Brain microvascular endothelial cell (primary cell): ENCODE measurements around the gene MAP3K13.

ENCODE experiments used
- DNase-seq: peaks from one replicate; pipeline ENCODE4 v3.0.0-alpha.2; 2020
- H3K27ac ChIP-seq: fragments of 250-450 bp; sonication (Bioruptor Pico); 2 replicates; pipeline ENCODE4 v1.5.1; 2020; ENCODE audit warnings: mild to moderate bottlenecking, moderate library complexity
- H3K27me3 ChIP-seq: fragments of 250-450 bp; sonication (Bioruptor Pico); replicated peaks from 2 replicates; pipeline ENCODE4 v1.5.1; 2020; ENCODE audit warnings: mild to moderate bottlenecking
- H3K36me3 ChIP-seq: fragments of 250-450 bp; sonication (Bioruptor Pico); replicated peaks from 2 replicates; pipeline ENCODE4 v1.5.1; 2020; ENCODE audit warnings: mild to moderate bottlenecking
- H3K4me3 ChIP-seq: 2 replicates; pipeline ENCODE4 v1.5.1; 2011; ENCODE audit warnings: low read depth, mild to moderate bottlenecking, control low read depth, low read length, moderate library complexity
- CTCF ChIP-seq: IDR thresholded peaks from 2 replicates; pipeline ENCODE4 v1.5.1; 2011; ENCODE audit warnings: low read depth, mild to moderate bottlenecking, moderate library complexity, low read length, control low read depth, inconsistent platforms; ENCODE audit errors: missing control alignments
- in situ Hi-C: cut with HindIII; loops from 2 replicates; pipeline ENCODE4 v1.10.0; 2017; ENCODE audit warnings: low sequenced_read_pairs, low pct_ligation_motif_present

The MAP3K13 gene

DNA sequence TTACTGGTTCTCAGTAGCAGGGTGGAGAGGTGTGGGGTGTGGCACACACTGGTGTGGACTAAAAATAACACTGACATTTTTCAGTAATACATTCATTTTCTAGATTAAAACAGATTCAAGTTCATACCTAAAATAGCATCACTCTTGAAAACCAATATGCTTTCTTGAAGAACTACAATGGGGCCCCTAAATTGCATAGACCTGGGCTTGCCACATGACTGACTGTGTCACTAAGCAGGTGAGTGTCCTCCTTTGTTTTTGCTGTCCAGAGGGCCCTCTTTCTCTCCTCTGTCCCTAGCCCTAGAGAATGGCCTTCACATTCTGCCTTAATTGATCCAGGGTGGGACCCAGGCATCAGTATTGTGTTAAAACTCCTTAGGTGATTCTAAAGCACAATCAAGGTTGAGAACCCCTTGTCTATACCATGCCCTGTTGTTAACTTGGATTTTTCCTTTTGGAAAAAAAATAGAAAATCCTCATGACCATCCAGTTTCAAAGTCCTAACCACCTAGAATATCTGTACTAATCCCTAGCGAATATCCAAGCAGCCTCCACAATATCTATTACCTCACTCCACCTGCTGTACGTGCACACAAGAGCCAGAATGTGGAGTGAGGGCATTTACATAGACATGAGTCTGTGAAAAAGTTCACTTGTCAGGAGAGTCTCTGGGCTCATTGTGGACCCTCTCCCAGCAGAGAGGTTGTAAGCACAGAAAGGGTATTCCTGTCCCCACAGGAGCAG, 154.6 kb downstream of the MAP3K13 start:
- Histone ChIP-seq H3K36me3 (no peaks in the 10 kb centered on the region), H3K27me3 (peaks cover 4% of the 10 kb centered on the region), H3K4me3 (no peak overlapping the region), H3K27ac (no peak overlapping the region)
- no peak for DNase-seq
- TF ChIP-seq CTCF = no peak
- in situ Hi-C loops = no loop called here

DNA sequence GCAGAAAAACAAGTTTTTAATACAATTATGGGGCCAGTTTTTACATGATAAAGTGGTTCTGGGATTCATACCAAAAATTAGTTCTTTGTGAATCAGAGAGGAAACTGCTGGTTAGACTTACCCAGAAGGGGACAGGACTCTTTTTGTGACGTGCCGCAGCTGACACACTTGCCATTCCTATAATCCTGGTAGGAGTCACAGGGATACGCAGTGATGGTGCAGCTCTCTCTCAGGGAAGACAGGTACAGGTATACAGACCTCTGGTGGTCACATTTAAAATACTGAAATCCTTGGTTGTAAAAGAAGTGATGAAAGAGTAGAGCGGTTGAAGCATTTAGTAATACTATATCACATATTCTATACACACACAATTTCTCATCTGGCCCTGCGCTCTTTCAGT, 156.1 kb downstream of the MAP3K13 start:
- Histone ChIP-seq H3K27me3 (peaks cover 4% of the 10 kb centered on the region), H3K27ac (no peak overlapping the region), H3K4me3 (no peak overlapping the region), H3K36me3 (no peaks in the 10 kb centered on the region)
- in situ Hi-C loops = no loop called here
- DNase-seq = no peak
- TF ChIP-seq CTCF = no peak

- Histone ChIP-seq H3K27me3 (peaks cover 4% of the 10 kb centered on the region), H3K4me3 (no peak overlapping the region), H3K27ac (no peak overlapping the region), H3K36me3 (no peaks in the 10 kb centered on the region)
- in situ Hi-C loops = no loop called here
- no peak for DNase-seq
- no peak for TF ChIP-seq CTCF
Observed at GRCh38 chr3:185521349-185522138, 158.6 kb downstream of the MAP3K13 start.

- Histone ChIP-seq H3K36me3 (no peaks in the 10 kb centered on the region), H3K4me3 (no peak overlapping the region), H3K27ac (no peak overlapping the region), H3K27me3 (peaks cover under 1% of the 10 kb centered on the region)
- in situ Hi-C loops = no loop called here
- TF ChIP-seq CTCF = no peak
- no peak for DNase-seq
Observed at GRCh38 chr3:185526349-185526951, 163.5 kb downstream of the MAP3K13 start.

GRCh38 chr3:185527364-185527763, 164.4 kb downstream of the MAP3K13 start:
- Histone ChIP-seq H3K27me3 (no peaks in the 10 kb centered on the region), H3K4me3 (no peak overlapping the region), H3K36me3 (no peaks in the 10 kb centered on the region), H3K27ac (no peak overlapping the region)
- DNase-seq = no peak
- in situ Hi-C loops = no loop called here
- TF ChIP-seq CTCF = no peak
